Caco-2 (cell line): ENCODE data around the gene ANKRD16. TPM values are rescaled to one million over a fixed set of nuclear protein-coding genes. Genes with fewer than 3 reads are reported as not detected.

Experiments used
- BruUV-seq: library from RNA; stranded (reverse); fragments of 400-500 nt; replicated peaks from 2 replicates; lab custom pipeline; 2021; lab: Mats Ljungman, UMichigan
- CTCF ChIA-PET: fragments of 300-600 bp; sonication (Branson Sonifier 250); formaldehyde crosslinking; loops from one replicate; lab custom pipeline; 2022; ENCODE audit warnings: antibody characterized with exemption; lab: Charles Lee
- POLR2A ChIA-PET: fragments of 300-600 bp; sonication (Branson Sonifier 250); formaldehyde crosslinking; loops from one replicate; lab custom pipeline; 2022; ENCODE audit warnings: antibody characterized with exemption; lab: Charles Lee
- DNase-seq, 2 experiments: peaks; one replicate each; pipeline versions ENCODE4 v3.0.0 to v3.0.0-alpha.2; 2020 to 2022
- H3K27me3 ChIP-seq: replicated peaks from 2 replicates; pipeline ENCODE4 v1.6.0; 2011; ENCODE audit warnings: low read length; ENCODE audit not compliant: control insufficient read depth, insufficient read depth
- H3K36me3 ChIP-seq: 2 replicates; pipeline ENCODE4 v1.5.1; 2011; ENCODE audit warnings: low read length; ENCODE audit not compliant: control insufficient read depth, insufficient read depth
- H3K4me1 ChIP-seq: fragments of 250-450 bp; sonication (Bioruptor Pico); 2 replicates; pipeline ENCODE4 v1.5.1; 2020; ENCODE audit warnings: mild to moderate bottlenecking
- H3K4me3 ChIP-seq: 2 replicates; pipeline ENCODE4 v1.5.1; 2011; ENCODE audit warnings: low read depth, mild to moderate bottlenecking, control low read depth, low read length
- H3K9me3 ChIP-seq: fragments of 250-450 bp; sonication (Bioruptor Pico); 2 replicates; pipeline ENCODE4 v1.5.1; 2020; ENCODE audit warnings: mild to moderate bottlenecking, moderate library complexity
- H3K27ac Mint-ChIP-seq: one replicate; pipeline ENCODE4 v1.8.0; 2022; ENCODE audit warnings: mixed read lengths; ENCODE audit not compliant: unreplicated experiment
- H3K27me3 Mint-ChIP-seq: one replicate; pipeline ENCODE4 v1.8.0; 2022; ENCODE audit warnings: mixed read lengths; ENCODE audit not compliant: insufficient read depth, unreplicated experiment
- H3K36me3 Mint-ChIP-seq: one replicate; pipeline ENCODE4 v1.8.0; 2022; ENCODE audit warnings: mild to moderate bottlenecking, mixed read lengths; ENCODE audit not compliant: insufficient read depth, unreplicated experiment
- H3K4me1 Mint-ChIP-seq: one replicate; pipeline ENCODE4 v1.8.0; 2022; ENCODE audit warnings: low read depth, mixed read lengths; ENCODE audit not compliant: unreplicated experiment
- H3K4me3 Mint-ChIP-seq: one replicate; pipeline ENCODE4 v1.8.0; 2022; ENCODE audit warnings: mild to moderate bottlenecking, moderate library complexity, mixed read lengths; ENCODE audit not compliant: unreplicated experiment
- H3K9me3 Mint-ChIP-seq: one replicate; pipeline ENCODE4 v1.8.0; 2022; ENCODE audit warnings: mixed read lengths; ENCODE audit not compliant: unreplicated experiment
- intact Hi-C: fragments of 100-400 bp; cut with micrococcal nuclease; formaldehyde crosslinking; loops from one replicate; pipeline ENCODE4 v1.10.0; 2022; ENCODE audit not compliant: unreplicated experiment
- total RNA-seq: library from RNA; stranded (reverse); gene quantifications from 2 replicates; pipeline ENCODE4 v1.2.3, GENCODE V29; 2022
- TF ChIP-seq, protein P1 (sequence below), 2 experiments: fragments of 200-600 bp in 1 of 2; IDR thresholded peaks; 1 replicate in 1 of 2; 2 replicates in 1 of 2; pipeline versions ENCODE4 v1.5.1 to v1.8.0; 2011 to 2022; ENCODE audit warnings: antibody characterized with exemption in 1 of 2, control low read depth in 1 of 2, inconsistent platforms in 1 of 2, low read depth in 1 of 2, low read length in 1 of 2, mild to moderate bottlenecking in 1 of 2, moderate library complexity in 1 of 2; ENCODE audit not compliant: insufficient read depth in 1 of 2, severe bottlenecking in 1 of 2, unreplicated experiment in 1 of 2

Gene ANKRD16
- total RNA-seq, 1 experiment from 2014 or later = 20.2 TPM

DNA sequence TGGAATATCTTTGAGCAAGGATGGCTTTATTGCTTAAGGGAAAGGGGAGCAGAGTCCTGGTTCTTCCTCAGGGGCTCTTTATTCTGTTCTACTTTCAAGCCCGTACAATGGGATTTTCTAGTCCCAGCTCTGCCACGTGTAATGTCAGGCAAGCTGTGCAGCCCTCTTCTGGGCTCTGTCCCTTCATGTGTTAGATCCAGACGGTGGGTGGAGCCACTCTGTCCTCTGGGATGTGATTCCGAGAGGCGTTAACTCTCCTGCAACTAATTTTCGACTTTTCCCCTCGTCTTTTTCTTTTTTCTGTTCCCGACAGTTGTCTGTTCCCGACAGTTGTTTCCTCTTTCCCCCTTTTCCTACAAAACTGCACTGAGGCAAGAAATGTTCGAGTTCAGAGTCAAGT lies 35.2 kb upstream of the ANKRD16 start:
- no TSS peak for BruUV-seq
- H3K9me3 ChIP-seq = no peaks in the 10 kb centered on the region
- no peaks in the 10 kb centered on the region for H3K27me3 Mint-ChIP-seq
- no peak overlapping the region for H3K4me3 ChIP-seq
- peaks cover 8% of the 10 kb centered on the region for H3K36me3 ChIP-seq
- no peaks in the 10 kb centered on the region for H3K9me3 Mint-ChIP-seq
- H3K4me1 ChIP-seq = no peaks in the 10 kb centered on the region
- DNase-seq = no peak
- H3K27me3 ChIP-seq = no peaks in the 10 kb centered on the region
- CTCF ChIA-PET = no interaction called here
- no peaks in the 10 kb centered on the region for H3K4me1 Mint-ChIP-seq
- TF ChIP-seq, protein P1, sequence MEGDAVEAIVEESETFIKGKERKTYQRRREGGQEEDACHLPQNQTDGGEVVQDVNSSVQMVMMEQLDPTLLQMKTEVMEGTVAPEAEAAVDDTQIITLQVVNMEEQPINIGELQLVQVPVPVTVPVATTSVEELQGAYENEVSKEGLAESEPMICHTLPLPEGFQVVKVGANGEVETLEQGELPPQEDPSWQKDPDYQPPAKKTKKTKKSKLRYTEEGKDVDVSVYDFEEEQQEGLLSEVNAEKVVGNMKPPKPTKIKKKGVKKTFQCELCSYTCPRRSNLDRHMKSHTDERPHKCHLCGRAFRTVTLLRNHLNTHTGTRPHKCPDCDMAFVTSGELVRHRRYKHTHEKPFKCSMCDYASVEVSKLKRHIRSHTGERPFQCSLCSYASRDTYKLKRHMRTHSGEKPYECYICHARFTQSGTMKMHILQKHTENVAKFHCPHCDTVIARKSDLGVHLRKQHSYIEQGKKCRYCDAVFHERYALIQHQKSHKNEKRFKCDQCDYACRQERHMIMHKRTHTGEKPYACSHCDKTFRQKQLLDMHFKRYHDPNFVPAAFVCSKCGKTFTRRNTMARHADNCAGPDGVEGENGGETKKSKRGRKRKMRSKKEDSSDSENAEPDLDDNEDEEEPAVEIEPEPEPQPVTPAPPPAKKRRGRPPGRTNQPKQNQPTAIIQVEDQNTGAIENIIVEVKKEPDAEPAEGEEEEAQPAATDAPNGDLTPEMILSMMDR (IDR thresholded peaks at IDR 0.05; ENCODE audit: insufficient read depth in 1 of 2, low read depth in 1 of 2, low read length in 1 of 2, severe bottlenecking in 1 of 2, unreplicated experiment in 1 of 2) = no peak
- H3K4me3 Mint-ChIP-seq = no peak overlapping the region
- H3K36me3 Mint-ChIP-seq = peaks cover 78% of the 10 kb centered on the region
- POLR2A ChIA-PET = no interaction called here
- intact Hi-C loops = no loop called here
- no peak overlapping the region for H3K27ac Mint-ChIP-seq

DNA sequence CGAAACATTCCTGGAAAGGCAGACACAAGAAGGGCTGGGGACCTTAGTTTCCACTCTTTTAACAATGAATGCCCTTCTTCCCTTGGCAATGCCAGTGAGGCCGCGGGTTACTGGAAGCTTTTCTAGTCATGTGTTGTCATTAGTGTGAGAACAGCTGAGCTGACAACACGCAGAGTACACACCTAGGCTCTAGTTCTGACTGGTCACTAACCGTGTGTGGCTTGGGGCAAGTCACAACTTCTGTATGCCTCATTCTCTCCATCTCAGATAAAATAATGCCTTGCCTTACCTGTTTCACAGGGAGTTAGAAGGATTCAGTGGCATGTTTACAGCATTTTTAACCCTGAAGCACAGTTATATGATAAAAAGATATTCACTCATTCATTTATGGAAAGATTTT lies 32.1 kb upstream of the ANKRD16 start:
- TF ChIP-seq, protein P1 (IDR thresholded peaks at IDR 0.05; ENCODE audit: insufficient read depth in 1 of 2, low read depth in 1 of 2, low read length in 1 of 2, severe bottlenecking in 1 of 2, unreplicated experiment in 1 of 2) = no peak
- intact Hi-C loops = no loop called here
- Mint-ChIP-seq H3K36me3 (peaks cover 59% of the 10 kb centered on the region), H3K27ac (no peak overlapping the region), H3K4me3 (no peak overlapping the region), H3K9me3 (no peaks in the 10 kb centered on the region), H3K4me1 (no peaks in the 10 kb centered on the region), H3K27me3 (no peaks in the 10 kb centered on the region)
- Histone ChIP-seq H3K36me3 (peaks cover 4% of the 10 kb centered on the region), H3K4me1 (no peaks in the 10 kb centered on the region), H3K4me3 (no peak overlapping the region), H3K9me3 (no peaks in the 10 kb centered on the region), H3K27me3 (no peaks in the 10 kb centered on the region)
- no peak for DNase-seq
- no TSS peak for BruUV-seq
- POLR2A ChIA-PET = no interaction called here
- CTCF ChIA-PET = no interaction called here

DNA sequence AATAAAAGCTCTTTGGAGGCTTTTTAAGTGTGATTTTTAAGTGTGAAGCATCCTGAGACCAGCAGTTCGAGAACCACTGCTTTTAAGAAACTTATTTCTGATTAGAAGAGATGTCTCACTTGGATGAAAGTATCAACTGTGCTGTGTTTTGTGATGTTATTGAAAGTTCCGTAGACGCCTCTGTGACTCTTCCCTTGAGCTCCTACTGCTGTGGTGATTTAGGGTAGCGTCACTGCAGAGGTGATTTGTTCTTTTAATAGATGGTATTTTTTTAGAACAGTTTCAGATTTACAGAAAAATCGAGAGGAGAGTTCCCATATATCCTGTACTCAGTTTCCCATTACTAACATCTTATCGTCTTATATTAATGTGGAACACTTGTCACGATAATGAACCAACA lies 29.9 kb upstream of the ANKRD16 start:
- H3K9me3 Mint-ChIP-seq = no peaks in the 10 kb centered on the region
- POLR2A ChIA-PET = no interaction called here

More for the DNA sequence above, 29.9 kb upstream of the ANKRD16 start:
- Mint-ChIP-seq H3K36me3 (peaks cover 58% of the 10 kb centered on the region), H3K27me3 (no peaks in the 10 kb centered on the region), H3K4me1 (no peaks in the 10 kb centered on the region), H3K27ac (no peak overlapping the region), H3K4me3 (no peak overlapping the region)
- intact Hi-C loops = no loop called here
- BruUV-seq = no TSS peak
- TF ChIP-seq, protein P1 (IDR thresholded peaks at IDR 0.05; ENCODE audit: insufficient read depth in 1 of 2, low read depth in 1 of 2, low read length in 1 of 2, severe bottlenecking in 1 of 2, unreplicated experiment in 1 of 2) = no peak
- Histone ChIP-seq H3K36me3 (peaks cover 3% of the 10 kb centered on the region), H3K4me1 (no peaks in the 10 kb centered on the region), H3K27me3 (no peaks in the 10 kb centered on the region), H3K9me3 (no peaks in the 10 kb centered on the region), H3K4me3 (no peak overlapping the region)
- CTCF ChIA-PET = no interaction called here
- DNase-seq = no peak
